Liver (tissue), 9 donors: ENCODE data around the gene DHX32. TPM values are rescaled to one million over a fixed set of nuclear protein-coding genes. Genes with fewer than 3 reads are reported as not detected.

Source experiments
- DNase-seq: peaks from one replicate; pipeline ENCODE4 v3.0.0-alpha.2; 2017; ENCODE audit warnings: low spot score
- H3K27ac ChIP-seq, 2 donors: one replicate each; pipeline ENCODE4 v1.7.0; 2013; ENCODE audit warnings: inconsistent platforms in 2 of 2, low read length in 2 of 2, control low read depth in 1 of 2, low read depth in 1 of 2, mild to moderate bottlenecking in 1 of 2
- H3K27me3 ChIP-seq, 4 donors: one replicate each; pipeline versions ENCODE4 v1.6.1 to v1.7.0; 2013; ENCODE audit warnings: low read length in 3 of 4, inconsistent platforms in 1 of 4, mild to moderate bottlenecking in 1 of 4, moderate library complexity in 1 of 4; ENCODE audit not compliant: control insufficient read depth in 4 of 4, insufficient read depth in 4 of 4
- H3K36me3 ChIP-seq, 4 donors: one replicate each; pipeline versions ENCODE4 v1.6.1 to v1.7.0; 2013; ENCODE audit warnings: low read length in 3 of 4, mild to moderate bottlenecking in 3 of 4, low read depth in 1 of 4, moderate library complexity in 1 of 4; ENCODE audit not compliant: control insufficient read depth in 4 of 4, insufficient read depth in 3 of 4
- H3K4me1 ChIP-seq, 4 donors: one replicate each; pipeline versions ENCODE4 v1.6.1 to v1.7.0; 2013; ENCODE audit warnings: low read length in 3 of 4, mild to moderate bottlenecking in 3 of 4, moderate library complexity in 1 of 4; ENCODE audit not compliant: control insufficient read depth in 4 of 4, insufficient read depth in 4 of 4
- H3K4me3 ChIP-seq, 3 donors: one replicate each; pipeline versions ENCODE4 v1.6.1 to v1.7.0; 2013; ENCODE audit warnings: low read length in 3 of 3, control low read depth in 1 of 3, low read depth in 1 of 3, mild to moderate bottlenecking in 1 of 3
- H3K9ac ChIP-seq, 2 donors: one replicate each; pipeline ENCODE4 v1.7.0; 2013; ENCODE audit warnings: low read length in 2 of 2, mild to moderate bottlenecking in 2 of 2, moderate library complexity in 2 of 2, control low read depth in 1 of 2, low read depth in 1 of 2
- H3K9me3 ChIP-seq, 4 donors: one replicate each; pipeline versions ENCODE4 v1.6.1 to v1.7.0; 2013; ENCODE audit warnings: low read length in 3 of 4; ENCODE audit not compliant: control insufficient read depth in 4 of 4
- EGR1 ChIP-seq, 2 donors: IDR thresholded peaks; 2 replicates each; pipeline ENCODE4 v1.6.1; 2016 to 2018; ENCODE audit warnings: antibody characterized with exemption in 2 of 2, low read depth in 2 of 2
- FOXA1 ChIP-seq: IDR thresholded peaks from 2 replicates; pipeline ENCODE4 v1.6.1; 2016; ENCODE audit warnings: antibody characterized with exemption
- FOXA2 ChIP-seq: IDR thresholded peaks from 2 replicates; pipeline ENCODE4 v1.6.1; 2016; ENCODE audit warnings: antibody characterized with exemption
- GABPA ChIP-seq, 2 donors: IDR thresholded peaks in 1 of 2; conservative IDR thresholded peaks in 1 of 2; 2 replicates each; pipeline ENCODE4 v1.6.1; 2016; ENCODE audit warnings: antibody characterized with exemption in 2 of 2, mild to moderate bottlenecking in 1 of 2, moderate library complexity in 1 of 2
- HNF4G ChIP-seq: IDR thresholded peaks from 2 replicates; pipeline ENCODE4 v1.6.1; 2016; ENCODE audit warnings: antibody characterized with exemption
- JUND ChIP-seq, 2 donors: IDR thresholded peaks; 2 replicates each; pipeline ENCODE4 v1.6.1; 2016; ENCODE audit warnings: antibody characterized with exemption in 2 of 2
- MAX ChIP-seq: IDR thresholded peaks from 2 replicates; pipeline ENCODE4 v1.6.1; 2016; ENCODE audit warnings: antibody characterized with exemption
- NR2F2 ChIP-seq: IDR thresholded peaks from 2 replicates; pipeline ENCODE4 v1.6.1; 2016; ENCODE audit warnings: antibody characterized with exemption
- RAD21 ChIP-seq, 2 donors: IDR thresholded peaks; 2 replicates each; pipeline ENCODE4 v1.6.1; 2016; ENCODE audit warnings: antibody characterized with exemption in 2 of 2, mild to moderate bottlenecking in 2 of 2
- RXRA ChIP-seq, 2 donors: IDR thresholded peaks; 2 replicates each; pipeline ENCODE4 v1.6.1; 2017 to 2018; ENCODE audit warnings: antibody characterized with exemption in 2 of 2, mild to moderate bottlenecking in 1 of 2
- SP1 ChIP-seq: IDR thresholded peaks from 2 replicates; pipeline ENCODE4 v1.6.1; 2018; ENCODE audit warnings: antibody characterized with exemption, mild to moderate bottlenecking
- TAF1 ChIP-seq: conservative IDR thresholded peaks from 2 replicates; pipeline ENCODE4 v1.6.1; 2016; ENCODE audit warnings: antibody characterized with exemption, mild to moderate bottlenecking
- YY1 ChIP-seq: IDR thresholded peaks from 2 replicates; pipeline ENCODE4 v1.6.1; 2016; ENCODE audit warnings: antibody characterized with exemption, mild to moderate bottlenecking
- ZBTB33 ChIP-seq: IDR thresholded peaks from 2 replicates; pipeline ENCODE4 v1.6.1; 2016; ENCODE audit warnings: antibody characterized with exemption
- WGBS: extraction: QIAGEN DNeasy Blood & Tissue Kit; methylation state at CpG from one replicate; pipeline ENCODE4 v1.1.7; 2013; 5-methylcytosine and 5-hydroxymethylcytosine counted together
- polyA plus RNA-seq, 2 donors: library from polyadenylated mRNA; stranded (reverse) in 1 of 2; unstranded in 1 of 2; fragments of 200-250 nt in 1 of 2; fragments of >200 nt in 1 of 2; fragmentation: Nextera tagmentation in 1 of 2; extraction: Ambion mirVana in 1 of 2; gene quantifications; one replicate each; pipeline versions ENCODE4 v1.2.1 to v1.2.3, GENCODE V29; 2013 to 2015
- total RNA-seq, 2 donors: library from RNA; depleted of rRNA; stranded (reverse); fragments of >200 nt; gene quantifications; one replicate each; pipeline ENCODE4 v1.2.3, GENCODE V29; 2014
- TF ChIP-seq, protein P1 (sequence below): fragments of 150-350 bp; IDR thresholded peaks from 2 replicates; pipeline ENCODE4 v1.5.1; 2017; ENCODE audit warnings: improper control_type of control experiment, low read depth, low read length; ENCODE audit not compliant: missing input control
- TF ChIP-seq, protein P2 (sequence below): IDR thresholded peaks from 2 replicates; pipeline ENCODE4 v1.6.1; 2016; ENCODE audit warnings: antibody characterized with exemption
- TF ChIP-seq, protein P3 (sequence below): IDR thresholded peaks from 2 replicates; pipeline ENCODE4 v1.6.1; 2016; ENCODE audit warnings: antibody characterized with exemption, mild to moderate bottlenecking
- donor health status: healthy.
- donor health status: healthy.
- donor health status: healthy.
- donor health status: healthy.
- donor health status: healthy.

The DHX32 gene
- total and polyA plus RNA-seq, 4 donors, result 8.3 to 20.2 (median 10.2) TPM

GRCh38 chr10:125797994-125798662 is 83.0 kb downstream of the DHX32 start:
- Histone ChIP-seq H3K4me3 (no peak overlapping the region), H3K4me1 (no peaks in the 10 kb centered on the region), H3K9ac (no peak overlapping the region), H3K27ac (no peak overlapping the region), H3K9me3 (no peaks in the 10 kb centered on the region), H3K36me3 (peaks cover 7 to 67% (median 38%) of the 10 kb centered on the region in 4 donors), H3K27me3 (no peaks in the 10 kb centered on the region)
- DNase-seq, result no peak
- TF ChIP-seq MAX (no peak), FOXA2 (no peak), GABPA (IDR thresholded peaks at IDR 0.05 in 1 of 2, conservative IDR thresholded peaks at IDR 0.05 in 1 of 2) (no peak), SP1 (no peak), JUND (IDR thresholded peaks at IDR 0.05) (no peak), RAD21 (IDR thresholded peaks at IDR 0.05) (no peak), HNF4G (no peak), EGR1 (IDR thresholded peaks at IDR 0.05; ENCODE audit: low read depth in 2 of 2) (no peak), YY1 (no peak), RXRA (IDR thresholded peaks at IDR 0.05) (no peak), FOXA1 (no peak), ZBTB33 (no peak), NR2F2 (no peak), TAF1 (no peak)
- TF ChIP-seq, protein P1, sequence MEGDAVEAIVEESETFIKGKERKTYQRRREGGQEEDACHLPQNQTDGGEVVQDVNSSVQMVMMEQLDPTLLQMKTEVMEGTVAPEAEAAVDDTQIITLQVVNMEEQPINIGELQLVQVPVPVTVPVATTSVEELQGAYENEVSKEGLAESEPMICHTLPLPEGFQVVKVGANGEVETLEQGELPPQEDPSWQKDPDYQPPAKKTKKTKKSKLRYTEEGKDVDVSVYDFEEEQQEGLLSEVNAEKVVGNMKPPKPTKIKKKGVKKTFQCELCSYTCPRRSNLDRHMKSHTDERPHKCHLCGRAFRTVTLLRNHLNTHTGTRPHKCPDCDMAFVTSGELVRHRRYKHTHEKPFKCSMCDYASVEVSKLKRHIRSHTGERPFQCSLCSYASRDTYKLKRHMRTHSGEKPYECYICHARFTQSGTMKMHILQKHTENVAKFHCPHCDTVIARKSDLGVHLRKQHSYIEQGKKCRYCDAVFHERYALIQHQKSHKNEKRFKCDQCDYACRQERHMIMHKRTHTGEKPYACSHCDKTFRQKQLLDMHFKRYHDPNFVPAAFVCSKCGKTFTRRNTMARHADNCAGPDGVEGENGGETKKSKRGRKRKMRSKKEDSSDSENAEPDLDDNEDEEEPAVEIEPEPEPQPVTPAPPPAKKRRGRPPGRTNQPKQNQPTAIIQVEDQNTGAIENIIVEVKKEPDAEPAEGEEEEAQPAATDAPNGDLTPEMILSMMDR, result no peak
- TF ChIP-seq, protein P2, sequence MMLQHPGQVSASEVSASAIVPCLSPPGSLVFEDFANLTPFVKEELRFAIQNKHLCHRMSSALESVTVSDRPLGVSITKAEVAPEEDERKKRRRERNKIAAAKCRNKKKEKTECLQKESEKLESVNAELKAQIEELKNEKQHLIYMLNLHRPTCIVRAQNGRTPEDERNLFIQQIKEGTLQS, result no peak
- TF ChIP-seq, protein P3, sequence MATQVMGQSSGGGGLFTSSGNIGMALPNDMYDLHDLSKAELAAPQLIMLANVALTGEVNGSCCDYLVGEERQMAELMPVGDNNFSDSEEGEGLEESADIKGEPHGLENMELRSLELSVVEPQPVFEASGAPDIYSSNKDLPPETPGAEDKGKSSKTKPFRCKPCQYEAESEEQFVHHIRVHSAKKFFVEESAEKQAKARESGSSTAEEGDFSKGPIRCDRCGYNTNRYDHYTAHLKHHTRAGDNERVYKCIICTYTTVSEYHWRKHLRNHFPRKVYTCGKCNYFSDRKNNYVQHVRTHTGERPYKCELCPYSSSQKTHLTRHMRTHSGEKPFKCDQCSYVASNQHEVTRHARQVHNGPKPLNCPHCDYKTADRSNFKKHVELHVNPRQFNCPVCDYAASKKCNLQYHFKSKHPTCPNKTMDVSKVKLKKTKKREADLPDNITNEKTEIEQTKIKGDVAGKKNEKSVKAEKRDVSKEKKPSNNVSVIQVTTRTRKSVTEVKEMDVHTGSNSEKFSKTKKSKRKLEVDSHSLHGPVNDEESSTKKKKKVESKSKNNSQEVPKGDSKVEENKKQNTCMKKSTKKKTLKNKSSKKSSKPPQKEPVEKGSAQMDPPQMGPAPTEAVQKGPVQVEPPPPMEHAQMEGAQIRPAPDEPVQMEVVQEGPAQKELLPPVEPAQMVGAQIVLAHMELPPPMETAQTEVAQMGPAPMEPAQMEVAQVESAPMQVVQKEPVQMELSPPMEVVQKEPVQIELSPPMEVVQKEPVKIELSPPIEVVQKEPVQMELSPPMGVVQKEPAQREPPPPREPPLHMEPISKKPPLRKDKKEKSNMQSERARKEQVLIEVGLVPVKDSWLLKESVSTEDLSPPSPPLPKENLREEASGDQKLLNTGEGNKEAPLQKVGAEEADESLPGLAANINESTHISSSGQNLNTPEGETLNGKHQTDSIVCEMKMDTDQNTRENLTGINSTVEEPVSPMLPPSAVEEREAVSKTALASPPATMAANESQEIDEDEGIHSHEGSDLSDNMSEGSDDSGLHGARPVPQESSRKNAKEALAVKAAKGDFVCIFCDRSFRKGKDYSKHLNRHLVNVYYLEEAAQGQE, result no peak
- 55% methylated on average over 5 of the region's 5 CpGs for WGBS
